ENCODE results near the gene NFATC3.
A peak's percentile ranks its signal among the peaks of the same experiment; 100 is the strongest.

The NFATC3 gene

GRCh38 chr16:68231384-68232136 lies 146.4 kb downstream of the NFATC3 start:
- DNase-seq (ENCODE audit: low spot score) = no peak

- no peak for DNase-seq (ENCODE audit: low spot score)
These were observed 147.2 kb downstream of the NFATC3 start for GRCh38 chr16:68232335-68232734.

- no peak for DNase-seq (ENCODE audit: low spot score)
These were observed 148.1 kb downstream of the NFATC3 start for GRCh38 chr16:68233085-68233834.

- DNase-seq (ENCODE audit: low spot score) = no peak
These were observed 148.6 kb downstream of the NFATC3 start for GRCh38 chr16:68233835-68234187.

GRCh38 chr16:68234188-68235107 lies 149.3 kb downstream of the NFATC3 start:
- no peak for DNase-seq (ENCODE audit: low spot score)

GRCh38 chr16:68235108-68235886 lies 150.1 kb downstream of the NFATC3 start:
- DNase-seq (ENCODE audit: low spot score) = no peak

- DNase-seq (ENCODE audit: low spot score) = no peak
These were observed 150.6 kb downstream of the NFATC3 start, which contains the start of gene ESRP2 for GRCh38 chr16:68235887-68236136. Gene ESRP2 (minus strand): TSS chr16:68236127. CDS start chr16:68236045, 82 bp downstream.

GRCh38 chr16:68236137-68236825 lies 151.1 kb downstream of the NFATC3 start:
- peak; percentile 43 for DNase-seq (ENCODE audit: low spot score)

- DNase-seq (ENCODE audit: low spot score) = no peak
These were observed 151.7 kb downstream of the NFATC3 start for GRCh38 chr16:68236826-68237242.

- peak; percentile 90 for DNase-seq (ENCODE audit: low spot score)
These were observed 152.3 kb downstream of the NFATC3 start for GRCh38 chr16:68237243-68238028.

GRCh38 chr16:68238029-68238345 lies 152.8 kb downstream of the NFATC3 start:
- no peak for DNase-seq (ENCODE audit: low spot score)

- DNase-seq (ENCODE audit: low spot score) = no peak
These were observed 156.9 kb downstream of the NFATC3 start for GRCh38 chr16:68242085-68242484.

- DNase-seq (ENCODE audit: low spot score) = no peak
These were observed 158.0 kb downstream of the NFATC3 start for GRCh38 chr16:68242926-68243858.

- no peak for DNase-seq (ENCODE audit: low spot score)
These were observed 159.3 kb downstream of the NFATC3 start for GRCh38 chr16:68244481-68244902.

GRCh38 chr16:68244903-68245853 lies 160.0 kb downstream of the NFATC3 start, which contains the start of gene PLA2G15:
Gene PLA2G15 (plus strand): TSS chr16:68245373. CDS start chr16:68245427, 54 bp downstream.
- DNase-seq (ENCODE audit: low spot score) = peak; percentile 99

GRCh38 chr16:68246121-68246520 lies 161.0 kb downstream of the NFATC3 start:
- DNase-seq (ENCODE audit: low spot score) = no peak

- no peak for DNase-seq (ENCODE audit: low spot score)
These were observed 161.5 kb downstream of the NFATC3 start for GRCh38 chr16:68246666-68247065.

- no peak for DNase-seq (ENCODE audit: low spot score)
These were observed 162.2 kb downstream of the NFATC3 start for GRCh38 chr16:68247400-68247799.
